H1 (cell line): Measurements from ENCODE around the gene COL4A3.
A peak's percentile ranks its signal among the peaks of the same experiment; 100 is the strongest.

Experiments used
- BRCA1 ChIP-seq: IDR thresholded peaks from 2 replicates; pipeline ENCODE4 v1.6.1; 2012; ENCODE audit warnings: low read depth, low read length, improper control_type of control experiment
- CHD1 ChIP-seq: IDR thresholded peaks from 2 replicates; pipeline ENCODE4 v1.6.1; 2012; ENCODE audit warnings: low read depth, low read length, improper control_type of control experiment
- CHD2 ChIP-seq: IDR thresholded peaks from 2 replicates; pipeline ENCODE4 v1.6.1; 2012; ENCODE audit warnings: low read length, improper control_type of control experiment
- CTCF ChIP-seq, 3 experiments: IDR thresholded peaks; 1 replicate in 2 of 3; 2 replicates in 1 of 3; pipeline versions ENCODE4 v1.5.1 to v1.6.1; 2011; ENCODE audit warnings: low read length in 3 of 3, mild to moderate bottlenecking in 3 of 3, inconsistent platforms in 2 of 3, low read depth in 1 of 3, moderate library complexity in 1 of 3; ENCODE audit not compliant: insufficient read depth in 1 of 3; ENCODE audit errors: control extremely low read depth in 1 of 3
- EZH2 ChIP-seq: fragments of 200-600 bp; sonication (generic); IDR thresholded peaks from 2 replicates; pipeline ENCODE4 v1.7.1; 2012; ENCODE audit warnings: low read depth, mild to moderate bottlenecking, moderate library complexity, low read length, inconsistent platforms; ENCODE audit not compliant: severe bottlenecking
- NRF1 ChIP-seq: IDR thresholded peaks from 2 replicates; pipeline ENCODE4 v1.6.1; 2011; ENCODE audit warnings: mild to moderate bottlenecking, low read depth, low read length, improper control_type of control experiment
- POLR2A ChIP-seq, 2 experiments: IDR thresholded peaks; 1 replicate in 1 of 2; 2 replicates in 1 of 2; pipeline ENCODE4 v1.6.1; 2011; ENCODE audit warnings: low read depth in 2 of 2, low read length in 2 of 2, mild to moderate bottlenecking in 2 of 2; ENCODE audit errors: control extremely low read depth in 1 of 2
- POLR2AphosphoS5 ChIP-seq: IDR thresholded peaks from 2 replicates; pipeline ENCODE4 v1.6.1; 2011; ENCODE audit warnings: low read depth, low read length
- RFX5 ChIP-seq: IDR thresholded peaks from 2 replicates; pipeline ENCODE4 v1.6.1; 2011; ENCODE audit warnings: low read depth, low read length, improper control_type of control experiment, borderline replicate concordance
- USF2 ChIP-seq: IDR thresholded peaks from 2 replicates; pipeline ENCODE4 v1.6.1; 2011; ENCODE audit warnings: low read length, improper control_type of control experiment

- no peak for TF ChIP-seq POLR2AphosphoS5
- TF ChIP-seq CHD1: no peak
- TF ChIP-seq CTCF (IDR thresholded peaks at IDR 0.05; ENCODE audit: control extremely low read depth in 1 of 3, insufficient read depth in 1 of 3, low read depth in 1 of 3, low read length in 3 of 3): no peak
- TF ChIP-seq USF2: no peak
- TF ChIP-seq BRCA1: no peak
- no peak for TF ChIP-seq POLR2A (IDR thresholded peaks at IDR 0.05; ENCODE audit: control extremely low read depth in 1 of 2, low read depth in 2 of 2, low read length in 2 of 2)
- peak; percentile 62 for TF ChIP-seq EZH2
- TF ChIP-seq RFX5: no peak
- no peak for TF ChIP-seq NRF1
- no peak for TF ChIP-seq CHD2
Observed at GRCh38 chr2:227163998-227164762, at the start of gene COL4A3, which contains the start of gene COL4A4.
